Measurements from ENCODE around the gene FLNC.

The FLNC gene

GRCh38 chr7:128892521-128893250 lies 62.5 kb downstream of the FLNC start:
- no peak for DNase-seq (ENCODE audit: low read depth in 2 of 2)

- DNase-seq (ENCODE audit: low read depth in 2 of 2) = no peak
Measured at GRCh38 chr7:128893251-128894100, 63.3 kb downstream of the FLNC start.

GRCh38 chr7:128894101-128894440 lies 63.9 kb downstream of the FLNC start:
- no peak for DNase-seq (ENCODE audit: low read depth in 2 of 2)

DNA sequence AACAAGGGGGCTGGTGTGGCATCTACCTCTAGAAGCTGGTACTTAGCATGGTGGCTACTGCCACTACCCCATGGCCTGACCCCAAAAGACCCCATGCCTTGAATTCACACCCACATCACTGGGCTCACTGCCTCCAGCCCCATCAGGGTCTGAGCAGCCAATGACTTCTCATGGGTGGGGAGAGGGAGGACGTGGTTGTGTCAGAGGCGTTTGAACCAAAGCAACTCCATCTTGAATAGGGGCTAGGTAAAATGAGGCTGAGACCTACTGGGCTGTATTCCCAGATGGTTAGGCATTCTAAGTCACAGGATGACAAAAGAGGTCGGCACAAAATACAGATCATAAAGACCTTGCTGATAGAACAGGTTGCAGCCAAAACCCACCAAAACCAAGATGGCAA lies 65.1 kb downstream of the FLNC start:
- no peak for DNase-seq (ENCODE audit: low read depth in 2 of 2)

DNA sequence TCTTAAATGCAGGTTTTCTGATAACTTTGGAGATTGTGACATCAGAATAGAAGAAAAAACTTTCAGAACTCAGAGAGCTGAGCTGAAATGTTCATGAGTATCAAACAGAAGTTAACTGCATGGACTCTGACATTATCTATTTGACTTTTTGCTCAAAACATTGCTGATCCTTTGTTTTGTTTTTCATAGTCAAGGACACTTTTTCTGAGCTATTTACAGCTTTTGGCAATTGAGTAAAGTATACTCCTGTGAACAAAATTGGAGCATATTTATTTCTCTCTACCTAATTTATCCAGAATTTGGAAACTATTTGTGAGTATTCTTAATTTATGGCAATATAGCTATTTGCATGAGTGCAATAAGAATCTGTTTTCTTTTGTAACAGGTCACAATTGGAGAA lies 69.2 kb downstream of the FLNC start:
- DNase-seq (ENCODE audit: low read depth in 2 of 2) = no peak

DNA sequence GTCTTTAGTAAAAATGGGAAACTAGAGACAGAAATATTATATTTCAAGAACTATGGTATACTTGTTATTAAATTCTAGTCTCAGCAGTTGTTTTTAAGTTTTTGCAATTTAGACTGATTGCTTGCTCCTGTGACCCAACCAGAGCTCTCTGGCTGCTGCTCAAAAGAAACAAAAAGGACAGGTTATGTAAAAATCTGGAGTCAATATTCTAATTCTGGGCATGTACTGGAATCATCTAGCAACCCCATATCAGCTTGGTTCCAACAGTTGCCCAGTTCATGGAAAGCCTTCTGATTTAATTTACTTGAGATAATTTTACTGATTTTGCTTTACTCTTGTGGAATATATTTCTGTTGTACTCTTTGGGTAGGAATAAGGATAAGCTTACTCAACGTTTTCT lies 70.0 kb downstream of the FLNC start:
- no peak for DNase-seq (ENCODE audit: low read depth in 2 of 2)

DNA sequence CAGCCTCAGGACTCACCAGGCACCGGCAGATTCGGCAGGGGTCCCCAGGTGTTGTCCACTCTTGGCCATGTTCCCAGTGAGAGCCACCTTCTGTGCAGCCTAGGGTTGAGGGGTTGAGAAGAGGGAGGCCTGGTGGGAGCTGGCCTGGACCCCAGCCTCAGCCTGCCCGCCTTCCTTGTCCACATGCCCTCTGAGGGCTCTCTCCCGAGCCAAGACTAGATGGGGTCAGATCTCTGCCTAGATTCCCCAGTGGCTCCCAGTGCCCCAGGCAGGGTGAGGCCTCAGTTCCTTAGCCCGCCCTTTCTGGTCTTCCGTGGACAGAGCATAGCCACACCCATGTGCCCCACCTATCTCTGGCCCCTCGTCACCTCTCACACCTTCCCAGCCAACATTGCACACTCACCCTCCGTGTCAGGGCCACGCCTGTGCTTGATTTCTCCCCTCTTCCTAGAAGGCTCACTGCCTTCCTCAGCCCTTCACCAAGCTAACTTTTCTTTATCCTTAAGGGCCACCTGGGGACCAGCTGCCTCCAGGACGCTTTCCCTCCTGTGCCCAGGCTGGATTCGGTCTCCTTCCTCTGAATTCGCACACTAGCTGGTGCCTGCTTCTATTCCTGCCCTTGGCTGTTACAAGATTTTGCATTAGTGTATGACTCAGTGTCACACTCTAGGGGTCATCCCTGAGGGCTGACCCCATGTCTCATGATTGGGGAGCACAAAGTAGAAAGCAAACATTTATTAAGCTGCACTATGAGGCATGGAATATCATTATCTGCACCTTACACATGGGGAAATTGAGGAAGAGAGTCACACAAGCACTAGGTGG lies 72.8 kb downstream of the FLNC start:
- DNase-seq (ENCODE audit: low read depth in 2 of 2) = no peak

GRCh38 chr7:128903621-128904361 lies 73.6 kb downstream of the FLNC start:
- DNase-seq (ENCODE audit: low read depth in 2 of 2) = no peak

GRCh38 chr7:128904381-128905197 lies 74.4 kb downstream of the FLNC start:
- DNase-seq (ENCODE audit: low read depth in 2 of 2) = no peak

DNA sequence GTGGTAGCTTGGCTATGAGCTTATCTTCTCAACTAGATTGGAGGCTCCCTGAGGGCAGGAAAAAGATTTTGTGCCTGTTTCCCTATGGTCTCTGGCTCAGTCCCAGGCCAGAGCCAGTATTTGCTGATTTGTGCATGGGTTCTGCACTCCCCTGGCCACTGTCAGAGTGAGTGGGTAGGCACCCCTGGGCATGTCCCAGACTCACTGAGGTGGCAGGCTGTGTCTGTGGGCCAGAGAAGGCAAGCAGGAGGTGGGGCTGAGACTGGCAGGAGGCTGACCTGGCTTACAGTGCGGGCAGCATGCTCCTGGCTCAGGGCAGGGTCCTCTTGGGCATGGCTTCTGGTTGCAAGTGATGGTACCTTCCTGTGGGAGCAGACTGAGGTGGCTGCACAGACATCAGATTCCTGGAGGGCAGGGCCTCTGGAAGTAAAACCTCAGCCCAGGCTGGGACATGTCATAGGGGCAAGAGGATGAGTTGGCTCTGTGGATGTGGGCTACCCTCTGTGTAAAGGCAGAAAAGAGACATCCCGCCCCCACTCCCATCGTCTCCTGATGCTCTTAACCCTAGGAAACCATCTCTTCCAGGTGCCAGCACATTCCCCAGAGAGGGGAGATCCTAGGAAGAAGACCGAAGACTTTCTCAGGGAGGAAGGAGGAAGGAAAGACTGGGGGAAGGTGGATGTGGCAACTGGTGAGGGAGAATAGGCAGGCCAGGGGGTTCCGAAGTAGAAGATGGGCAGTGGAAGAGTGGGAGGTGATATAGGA lies 76.0 kb downstream of the FLNC start:
- DNase-seq (ENCODE audit: low read depth in 2 of 2) = no peak

GRCh38 chr7:128906766-128907559 lies 76.8 kb downstream of the FLNC start:
- no peak for DNase-seq (ENCODE audit: low read depth in 2 of 2)

All from stimulated activated CD8-positive, alpha-beta memory T cell treated with anti-CD3 and anti-CD28 coated beads, Interleukin-2, amount 100 ng/mL, for 1 hour (primary cell).